Omental fat pad (tissue), 4 donors: ENCODE data around the gene ADPRS. TPM values are rescaled to one million over a fixed set of nuclear protein-coding genes. Genes with fewer than 3 reads are reported as not detected.

Experiments
- ATAC-seq: fragments of 150-250 bp; one replicate; pipeline ENCODE4 v1.9.1; 2016; ENCODE audit warnings: mild to moderate bottlenecking, moderate library complexity; ENCODE audit not compliant: low FRiP score
- DNase-seq: peaks from one replicate; pipeline ENCODE4 v3.0.0-alpha.2; 2019; ENCODE audit warnings: low spot score
- CTCF ChIP-seq, 3 donors: fragments of 450-650 bp; IDR thresholded peaks; one replicate each; pipeline ENCODE4 v1.5.1; 2016 to 2017; ENCODE audit warnings: antibody characterized with exemption in 3 of 3, mild to moderate bottlenecking in 3 of 3, moderate library complexity in 2 of 3
- total RNA-seq, 4 donors: library from RNA; depleted of rRNA; stranded (reverse); fragments of >200 nt; gene quantifications; one replicate each; pipeline ENCODE4 v1.1.0, GENCODE V29; 2016

ADPRS gene
- total RNA-seq, 4 donors from 2014 or later, result 32.6 to 43.5 (median 39.0) TPM

GRCh38 chr1:36137226-36137625, 48.5 kb downstream of the ADPRS start:
- ATAC-seq (no peak), DNase-seq (no peak)
- TF ChIP-seq CTCF (IDR thresholded peaks at IDR 0.05), result no peak

- ATAC-seq (no peak), DNase-seq (no peak)
- no peak for TF ChIP-seq CTCF (IDR thresholded peaks at IDR 0.05)
These were observed 49.1 kb downstream of the ADPRS start for GRCh38 chr1:36137776-36138175.

- TF ChIP-seq CTCF (IDR thresholded peaks at IDR 0.05), result no peak
- no peak for ATAC-seq
- DNase-seq, result no peak
These were observed 50.8 kb downstream of the ADPRS start for GRCh38 chr1:36139521-36139920.

GRCh38 chr1:36142121-36142520, 53.4 kb downstream of the ADPRS start:
- ATAC-seq (no peak), DNase-seq (no peak)
- no peak for TF ChIP-seq CTCF (IDR thresholded peaks at IDR 0.05)

- no peak for ATAC-seq
- TF ChIP-seq CTCF (IDR thresholded peaks at IDR 0.05), result no peak
- DNase-seq, result no peak
These were observed 54.7 kb downstream of the ADPRS start for GRCh38 chr1:36143424-36143823.

Other genes with a start within 250 kb of the ADPRS start
- gene AGO1, start 205.7 kb upstream of the ADPRS start, total RNA-seq, result 10 to 100 TPM; 20.5 to 25.1 (median 22.7) TPM
- 10 to 100 TPM; 22.3 to 39.9 (median 30.6) TPM for gene AGO3, start 157.8 kb upstream of the ADPRS start, total RNA-seq
- 1 to 10 TPM in 1 of 4 donors, under 1 TPM in 2, not detected in 1; 0.24 to 1.1 (median 0.44) TPM for gene TEKT2, start 4.8 kb upstream of the ADPRS start, total RNA-seq
- gene COL8A2, start 36.3 kb downstream of the ADPRS start, total RNA-seq, result 1 to 10 TPM; 2.7 to 6.4 (median 3.7) TPM
- gene TRAPPC3, start 60.6 kb downstream of the ADPRS start, total RNA-seq, result 100 to 1,000 TPM in 1 of 4 donors, 10 to 100 TPM in 3; 76.3 to 104 (median 83.2) TPM
- gene MAP7D1, start 67.3 kb downstream of the ADPRS start, total RNA-seq, result 100 to 1,000 TPM in 3 of 4 donors, 10 to 100 TPM in 1; 73.3 to 244 (median 115) TPM
- 10 to 100 TPM; 77.2 to 99.5 (median 86.2) TPM for gene THRAP3, start 135.6 kb downstream of the ADPRS start, total RNA-seq
- gene SH3D21, start 217.5 kb downstream of the ADPRS start, total RNA-seq, result 1 to 10 TPM in 2 of 4 donors, under 1 TPM in 2; 0.63 to 3.1 (median 1.4) TPM
- 100 to 1,000 TPM in 1 of 4 donors, 10 to 100 TPM in 3; 40.6 to 107 (median 52.4) TPM for gene EVA1B, start 234.8 kb downstream of the ADPRS start, total RNA-seq